GM23248 (cell line): Measurements from ENCODE around the gene HES3.

Source experiments
- EZH2 ChIP-seq: fragments of 200-600 bp; sonication (generic); IDR thresholded peaks from 2 replicates; pipeline ENCODE4 v1.6.1; 2018; ENCODE audit warnings: antibody characterized with exemption, mild to moderate bottlenecking; ENCODE audit not compliant: insufficient read depth, poor library complexity, severe bottlenecking
- EZH2phosphoT487 ChIP-seq: fragments of 200-600 bp; sonication (generic); IDR thresholded peaks from 2 replicates; pipeline ENCODE4 v1.6.1; 2018; ENCODE audit warnings: antibody characterized with exemption, moderate library complexity, mild to moderate bottlenecking, low read depth; ENCODE audit not compliant: insufficient read depth

GRCh38 chr1:6257541-6258069 is 13.6 kb downstream of the HES3 start:
- TF ChIP-seq EZH2phosphoT487 (no peak), EZH2 (no peak)
